ENCODE results near the gene NR2F1-AS1.

Gene NR2F1-AS1

DNA sequence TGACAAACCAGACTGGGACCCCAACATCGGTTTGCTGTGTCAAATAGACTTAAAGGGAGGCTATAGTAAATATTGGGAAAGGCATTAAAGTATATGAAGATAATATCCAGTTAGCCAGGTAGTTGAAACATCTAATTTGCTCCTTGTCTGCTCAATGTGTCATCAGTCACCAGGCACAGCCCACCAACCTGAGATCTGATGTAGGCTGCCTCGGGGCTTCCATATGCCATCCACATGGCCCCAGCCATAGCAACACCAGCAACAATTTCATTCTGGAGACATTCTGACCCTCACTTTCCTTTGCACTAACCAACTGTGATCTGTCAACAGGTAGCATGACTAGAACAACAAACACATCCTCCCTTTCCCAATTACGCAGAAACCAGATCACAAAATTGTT is 196.0 kb downstream of the NR2F1-AS1 start:
- DNase-seq (ENCODE audit: low read depth in 2 of 2), result no peak

DNA sequence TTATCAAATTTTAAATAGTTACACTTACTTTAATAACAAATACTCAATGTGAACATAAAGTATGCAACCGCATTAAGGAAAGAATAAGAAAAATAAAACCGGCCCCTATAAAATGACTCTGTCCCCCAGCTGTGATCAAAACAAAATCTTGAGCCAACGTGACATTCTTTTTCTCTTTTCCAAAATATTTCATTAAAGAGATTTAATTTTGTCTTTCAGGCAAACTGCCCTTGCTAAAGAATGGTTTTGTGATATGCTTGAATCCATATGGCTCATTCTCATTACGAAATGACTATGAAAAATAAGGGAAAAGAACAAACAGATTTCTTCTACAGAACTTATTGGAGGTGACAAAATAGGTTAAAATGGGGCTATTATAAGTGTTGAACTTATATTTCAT is 197.0 kb downstream of the NR2F1-AS1 start:
- no peak for DNase-seq (ENCODE audit: low read depth in 2 of 2)

DNA sequence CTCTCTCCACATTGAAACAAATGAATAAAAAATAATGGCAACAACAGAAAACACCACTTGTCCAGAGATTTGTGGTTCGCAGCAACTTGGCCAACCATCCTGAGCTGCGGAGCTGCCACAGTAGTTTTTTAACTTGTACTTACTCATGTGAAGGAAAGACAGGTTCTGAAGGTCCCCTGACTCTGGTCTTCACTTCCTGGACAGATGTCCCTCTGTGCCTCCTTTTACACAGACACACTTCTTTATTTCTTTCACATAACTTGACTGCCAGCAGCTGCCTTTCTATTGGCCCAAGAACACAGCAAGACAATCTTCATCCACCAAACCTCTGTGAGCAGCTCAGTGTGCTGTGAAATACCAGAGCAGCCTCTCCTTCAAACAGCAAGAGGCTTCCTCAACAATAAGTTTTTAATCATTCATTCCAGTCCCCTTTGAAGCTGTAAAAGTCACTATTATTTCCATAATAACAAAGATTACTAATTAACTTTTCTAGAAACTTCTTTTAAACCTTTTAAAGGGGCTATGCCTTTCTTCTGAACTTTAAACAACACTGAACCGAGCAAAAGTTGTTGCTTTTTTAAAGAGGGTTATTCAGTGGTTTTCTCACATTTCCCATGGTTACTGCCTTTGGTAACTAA is 198.7 kb downstream of the NR2F1-AS1 start:
- DNase-seq (ENCODE audit: low read depth in 2 of 2), result no peak

DNA sequence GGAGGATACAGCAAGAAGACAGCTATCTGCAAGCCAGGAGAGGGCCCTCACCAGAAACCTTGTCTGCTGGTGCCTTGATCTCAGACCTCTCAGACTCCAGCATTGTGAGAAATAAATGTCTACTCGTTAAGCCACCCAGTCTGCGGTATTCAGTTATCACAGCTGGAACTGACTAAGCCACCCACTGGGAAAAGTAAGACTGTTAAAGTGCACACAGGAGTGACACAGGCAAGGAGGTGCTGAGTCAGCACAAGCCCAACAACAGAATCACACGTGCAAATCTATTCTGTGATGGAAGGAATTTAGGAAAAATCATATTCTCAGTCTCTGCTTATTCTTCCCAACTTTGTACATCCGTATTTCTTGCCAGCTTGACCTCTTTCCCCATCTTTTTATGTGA is 200.0 kb downstream of the NR2F1-AS1 start:
- DNase-seq (ENCODE audit: low read depth in 2 of 2), result no peak

DNA sequence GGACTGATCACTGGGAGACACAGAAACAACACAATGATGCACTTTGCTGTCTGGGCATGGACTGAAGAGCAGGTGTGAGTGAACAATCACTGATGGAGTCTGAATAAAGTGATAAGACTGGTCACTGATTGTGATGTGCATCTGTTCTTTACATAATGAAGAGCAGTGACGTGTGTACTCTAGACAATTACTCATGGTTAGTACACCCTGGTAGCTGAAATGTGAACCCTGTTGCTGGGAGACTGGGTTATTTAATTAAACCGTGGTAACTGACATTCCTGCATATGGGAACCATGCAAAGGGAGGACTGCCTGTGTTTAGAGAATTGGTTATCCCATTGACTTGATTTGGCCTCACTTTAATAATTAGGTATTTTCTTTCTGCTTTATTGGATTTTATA is 202.9 kb downstream of the NR2F1-AS1 start:
- no peak for DNase-seq (ENCODE audit: low read depth in 2 of 2)

DNA sequence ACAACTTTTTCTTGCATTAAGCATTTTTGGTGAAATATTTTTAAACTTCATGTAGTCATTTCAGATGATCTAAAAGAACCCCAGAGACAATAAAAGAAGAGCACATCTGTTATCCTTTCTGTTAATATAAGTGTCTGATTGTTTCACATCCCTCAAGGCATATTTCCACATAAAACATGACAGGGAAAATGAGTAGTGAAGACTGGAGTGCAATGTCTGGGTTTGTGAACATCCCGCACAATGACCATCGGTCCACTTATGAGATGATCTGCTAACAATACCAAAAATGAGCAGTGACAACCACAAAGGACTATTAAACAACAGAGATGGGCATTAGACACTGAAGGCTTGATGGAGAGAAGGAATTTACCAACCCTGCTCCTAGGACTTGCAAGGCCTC is 209.1 kb downstream of the NR2F1-AS1 start:
- no peak for DNase-seq (ENCODE audit: low read depth in 2 of 2)

DNA sequence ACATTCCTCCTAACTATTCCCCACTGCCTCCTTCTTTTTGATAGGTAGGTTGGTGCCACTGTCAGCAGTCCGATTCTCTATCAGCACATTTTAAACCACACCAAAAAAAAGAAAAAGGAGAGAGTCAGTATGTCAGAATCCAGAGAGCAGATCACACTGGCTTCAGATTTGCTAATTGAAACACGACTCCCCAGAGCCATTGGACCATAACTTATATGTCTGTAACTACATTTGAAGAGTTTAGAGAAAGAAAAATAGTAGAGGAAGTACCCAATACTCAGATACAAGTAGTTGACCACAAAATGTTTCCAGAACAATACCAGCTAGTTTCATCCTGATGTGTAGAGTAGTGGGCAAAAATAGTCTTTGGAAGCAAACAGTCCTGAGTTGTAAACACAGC is 216.6 kb downstream of the NR2F1-AS1 start:
- DNase-seq (ENCODE audit: low read depth in 2 of 2), result no peak

DNA sequence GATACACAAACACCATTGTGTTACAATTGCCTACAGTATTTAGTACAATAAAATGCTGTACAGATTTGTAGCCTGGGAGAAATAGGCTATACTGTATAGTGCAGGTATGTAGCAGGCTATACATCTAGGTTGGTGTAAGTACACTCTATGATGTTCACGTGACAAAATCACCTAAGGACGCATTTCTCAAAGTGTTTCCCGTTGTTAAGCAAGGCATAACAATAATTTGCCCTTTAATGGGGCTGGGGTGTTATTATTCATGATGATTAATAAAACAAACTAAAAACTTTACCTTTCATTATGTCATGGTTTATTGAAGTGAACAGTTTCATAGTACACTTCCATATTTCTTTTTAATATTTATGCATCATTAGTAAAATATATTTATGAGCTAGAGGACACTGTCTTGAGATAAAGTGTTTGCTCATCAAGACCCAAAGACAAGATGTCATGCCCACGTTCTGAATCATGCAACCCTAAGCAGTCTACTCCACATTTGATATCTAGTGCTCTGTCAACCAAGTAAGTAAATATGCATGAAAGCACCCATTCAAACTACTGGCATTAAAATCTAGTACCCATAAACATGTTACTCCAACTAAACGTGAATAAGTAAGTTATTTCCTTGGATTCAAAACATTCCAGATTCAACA is 220.5 kb downstream of the NR2F1-AS1 start:
- DNase-seq (ENCODE audit: low read depth in 2 of 2), result no peak

DNA sequence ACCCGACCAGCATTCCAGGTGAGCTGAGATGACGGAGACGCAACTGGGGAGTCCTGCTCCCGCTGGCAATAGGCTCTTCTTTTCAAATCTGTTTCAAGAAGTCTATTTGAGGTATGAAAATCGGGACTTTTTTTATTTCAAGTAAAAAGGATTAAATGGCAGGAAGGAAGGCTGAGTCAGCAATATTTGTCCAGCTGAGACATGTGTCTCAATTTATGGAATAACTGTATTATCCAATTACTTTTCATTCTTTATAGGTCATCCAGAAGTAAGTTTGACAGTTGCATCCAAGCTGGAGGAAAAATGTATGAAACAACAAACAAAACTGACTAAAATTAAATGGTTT is 221.1 kb downstream of the NR2F1-AS1 start:
- DNase-seq (ENCODE audit: low read depth in 2 of 2), result no peak

Measured in stimulated activated CD4-positive, alpha-beta T cell treated with anti-CD3 and anti-CD28 coated beads, Interleukin-1b, Interleukin-23, amount 100 ng/mL, for 1 hour (primary cell).